Neuronal stem cell (in vitro differentiated cells): ENCODE measurements around the gene DIPK1A.

ENCODE experiments used
- DNase-seq: peaks from one replicate; pipeline ENCODE4 v3.0.0-alpha.2; 2013; ENCODE audit warnings: low spot score
- H2AFZ ChIP-seq: one replicate; pipeline ENCODE4 v1.6.1; 2013; ENCODE audit warnings: mild to moderate bottlenecking, low read length, inconsistent platforms
- H2AK5ac ChIP-seq: 2 replicates; pipeline ENCODE4 v1.6.1; 2013; ENCODE audit warnings: low read depth, mild to moderate bottlenecking, inconsistent platforms, low read length, moderate library complexity, mixed read lengths
- H2BK120ac ChIP-seq: 2 replicates; pipeline ENCODE4 v1.6.1; 2013; ENCODE audit warnings: low read depth, mild to moderate bottlenecking, inconsistent platforms, low read length, moderate library complexity, mixed read lengths
- H2BK12ac ChIP-seq: one replicate; pipeline ENCODE4 v1.6.1; 2013; ENCODE audit warnings: low read length, inconsistent platforms
- H2BK15ac ChIP-seq: 2 replicates; pipeline ENCODE4 v1.6.1; 2013; ENCODE audit warnings: mild to moderate bottlenecking, low read length, inconsistent platforms, mixed read lengths
- H2BK5ac ChIP-seq: one replicate; pipeline ENCODE4 v1.6.1; 2013; ENCODE audit warnings: inconsistent platforms, mild to moderate bottlenecking, low read length, moderate library complexity
- H3K14ac ChIP-seq: one replicate; pipeline ENCODE4 v1.6.1; 2013; ENCODE audit warnings: low read length, inconsistent platforms
- H3K18ac ChIP-seq: 2 replicates; pipeline ENCODE4 v1.6.1; 2013; ENCODE audit warnings: low read length, inconsistent platforms
- H3K23ac ChIP-seq: 2 replicates; pipeline ENCODE4 v1.6.1; 2013; ENCODE audit warnings: low read depth, mild to moderate bottlenecking, mixed read lengths, low read length, inconsistent platforms; ENCODE audit not compliant: poor library complexity
- H3K27ac ChIP-seq: replicated peaks from 3 replicates; pipeline ENCODE4 v1.5.1; 2013; ENCODE audit warnings: low read length, inconsistent platforms
- H3K27me3 ChIP-seq, 3 experiments: 2 replicates each; pipeline ENCODE4 v1.6.1; 2013; ENCODE audit warnings: low read length in 3 of 3, mild to moderate bottlenecking in 2 of 3, inconsistent platforms in 1 of 3, low read depth in 1 of 3, mixed read lengths in 1 of 3, moderate library complexity in 1 of 3; ENCODE audit not compliant: control insufficient read depth in 3 of 3, insufficient read depth in 3 of 3
- H3K36me3 ChIP-seq, 2 donors: replicated peaks in 1 of 2; 2 replicates each; pipeline ENCODE4 v1.6.1; 2013; ENCODE audit warnings: low read length in 2 of 2; ENCODE audit not compliant: control insufficient read depth in 2 of 2, insufficient read depth in 2 of 2
- H3K4ac ChIP-seq: 2 replicates; pipeline ENCODE4 v1.6.1; 2013; ENCODE audit warnings: inconsistent platforms, mild to moderate bottlenecking, low read length, moderate library complexity
- H3K4me1 ChIP-seq, 2 donors: 1 replicate in 1 of 2; 2 replicates in 1 of 2; pipeline ENCODE4 v1.6.1; 2013; ENCODE audit warnings: low read length in 2 of 2, low read depth in 1 of 2; ENCODE audit not compliant: control insufficient read depth in 2 of 2, insufficient read depth in 1 of 2
- H3K4me2 ChIP-seq: one replicate; pipeline ENCODE4 v1.6.1; 2013; ENCODE audit warnings: mild to moderate bottlenecking, low read length, inconsistent platforms; ENCODE audit not compliant: insufficient read depth, poor library complexity, severe bottlenecking
- H3K4me3 ChIP-seq, 2 donors: 2 replicates each; pipeline ENCODE4 v1.5.1; 2013; ENCODE audit warnings: low read length in 2 of 2, mild to moderate bottlenecking in 2 of 2, inconsistent platforms in 1 of 2, moderate library complexity in 1 of 2
- H3K79me1 ChIP-seq: one replicate; pipeline ENCODE4 v1.6.1; 2013; ENCODE audit warnings: low read depth, mild to moderate bottlenecking, inconsistent platforms, low read length, moderate library complexity
- H3K9ac ChIP-seq: one replicate; pipeline ENCODE4 v1.6.1; 2013; ENCODE audit warnings: mild to moderate bottlenecking, low read depth, low read length, inconsistent platforms; ENCODE audit not compliant: poor library complexity
- H3K9me3 ChIP-seq, 2 donors: replicated peaks in 1 of 2; 2 replicates each; pipeline versions ENCODE3 to v1.6.1; 2013; ENCODE audit warnings: low read length in 2 of 2, mild to moderate bottlenecking in 2 of 2, inconsistent platforms in 1 of 2, low read depth in 1 of 2, mixed read lengths in 1 of 2, moderate library complexity in 1 of 2; ENCODE audit not compliant: control insufficient read depth in 2 of 2, insufficient read depth in 1 of 2
- H4K8ac ChIP-seq: one replicate; pipeline ENCODE4 v1.6.1; 2013; ENCODE audit warnings: low read depth, mild to moderate bottlenecking, inconsistent platforms, low read length, moderate library complexity
- H4K91ac ChIP-seq: one replicate; pipeline ENCODE4 v1.6.1; 2013; ENCODE audit warnings: low read length, low read depth, mild to moderate bottlenecking, inconsistent platforms; ENCODE audit not compliant: poor library complexity
- WGBS, 2 donors: extraction: QIAGEN DNeasy Blood & Tissue Kit; methylation state at CpG; one replicate each; pipeline ENCODE4 v1.1.7; 2013; ENCODE audit warnings: missing lambda C conversion rate in 2 of 2, mixed read lengths in 1 of 2; ENCODE audit not compliant: insufficient read length in 2 of 2, insufficient replicate concordance in 1 of 2; ENCODE audit errors: extremely low coverage in 2 of 2; 5-methylcytosine and 5-hydroxymethylcytosine counted together

DIPK1A gene

GRCh38 chr1:92857817-92858216 is 103.4 kb downstream of the DIPK1A start:
- Histone ChIP-seq H3K9me3 (no peaks in the 10 kb centered on the region), H4K8ac (no peak overlapping the region), H3K27me3 (no peaks in the 10 kb centered on the region), H2AFZ (no peak overlapping the region), H4K91ac (no peak overlapping the region), H2BK5ac (no peak overlapping the region), H3K4me2 (no peak overlapping the region), H3K4ac (no peak overlapping the region), H3K4me3 (no peak overlapping the region), H3K14ac (no peak overlapping the region), H2BK15ac (no peak overlapping the region), H2BK120ac (no peak overlapping the region), H3K79me1 (no peaks in the 10 kb centered on the region), H2AK5ac (no peak overlapping the region), H3K27ac (no peak overlapping the region), H2BK12ac (no peak overlapping the region), H3K18ac (no peak overlapping the region), H3K9ac (no peak overlapping the region), H3K36me3 (no peaks in the 10 kb centered on the region), H3K23ac (no peak overlapping the region), H3K4me1 (no peaks in the 10 kb centered on the region)
- DNase-seq: no peak
- no CpG with 5 or more reads among the region's 5 CpGs for WGBS, 2 donors

DNA sequence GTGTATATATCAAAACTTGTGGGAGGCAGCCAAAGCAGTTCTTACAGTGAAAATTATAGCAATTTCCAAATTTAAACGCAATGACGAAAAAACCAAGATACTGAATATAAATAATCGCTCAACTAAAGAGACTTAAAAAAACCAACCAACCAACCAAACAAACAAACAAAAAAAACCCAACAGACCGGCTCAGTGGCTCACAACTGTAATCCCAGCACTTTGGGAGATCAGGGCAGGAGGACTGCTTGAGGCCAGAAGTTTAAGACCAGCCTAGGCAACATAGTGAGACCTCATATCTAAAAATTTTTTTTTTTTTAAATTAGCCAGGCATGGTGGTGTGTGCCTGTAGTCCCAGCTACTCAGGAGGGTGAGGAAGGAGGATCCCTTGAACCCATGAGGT is 106.0 kb downstream of the DIPK1A start:
- no peaks in the 10 kb centered on the region for H3K9me3 ChIP-seq
- no peak overlapping the region for H3K4me3 ChIP-seq
- H2BK120ac ChIP-seq: no peak overlapping the region
- no peak overlapping the region for H3K18ac ChIP-seq
- no peak overlapping the region for H4K8ac ChIP-seq
- no peak for DNase-seq
- H3K27me3 ChIP-seq: no peaks in the 10 kb centered on the region
- no peak overlapping the region for H3K27ac ChIP-seq
- H3K23ac ChIP-seq: no peak overlapping the region
- H3K36me3 ChIP-seq: no peaks in the 10 kb centered on the region
- H2BK15ac ChIP-seq: no peak overlapping the region
- no peak overlapping the region for H3K4me2 ChIP-seq
- H2AK5ac ChIP-seq: no peak overlapping the region
- no peak overlapping the region for H2BK5ac ChIP-seq
- H3K4ac ChIP-seq: no peak overlapping the region
- H3K79me1 ChIP-seq: no peaks in the 10 kb centered on the region
- no peak overlapping the region for H3K9ac ChIP-seq
- H3K4me1 ChIP-seq: no peaks in the 10 kb centered on the region
- H3K14ac ChIP-seq: no peak overlapping the region
- H2AFZ ChIP-seq: no peak overlapping the region
- 100% methylated on average over 1 of the region's 4 CpGs; no CpG with 5 or more reads in 1 of the 2 donors for WGBS, 2 donors
- no peak overlapping the region for H2BK12ac ChIP-seq
- no peak overlapping the region for H4K91ac ChIP-seq

DNA sequence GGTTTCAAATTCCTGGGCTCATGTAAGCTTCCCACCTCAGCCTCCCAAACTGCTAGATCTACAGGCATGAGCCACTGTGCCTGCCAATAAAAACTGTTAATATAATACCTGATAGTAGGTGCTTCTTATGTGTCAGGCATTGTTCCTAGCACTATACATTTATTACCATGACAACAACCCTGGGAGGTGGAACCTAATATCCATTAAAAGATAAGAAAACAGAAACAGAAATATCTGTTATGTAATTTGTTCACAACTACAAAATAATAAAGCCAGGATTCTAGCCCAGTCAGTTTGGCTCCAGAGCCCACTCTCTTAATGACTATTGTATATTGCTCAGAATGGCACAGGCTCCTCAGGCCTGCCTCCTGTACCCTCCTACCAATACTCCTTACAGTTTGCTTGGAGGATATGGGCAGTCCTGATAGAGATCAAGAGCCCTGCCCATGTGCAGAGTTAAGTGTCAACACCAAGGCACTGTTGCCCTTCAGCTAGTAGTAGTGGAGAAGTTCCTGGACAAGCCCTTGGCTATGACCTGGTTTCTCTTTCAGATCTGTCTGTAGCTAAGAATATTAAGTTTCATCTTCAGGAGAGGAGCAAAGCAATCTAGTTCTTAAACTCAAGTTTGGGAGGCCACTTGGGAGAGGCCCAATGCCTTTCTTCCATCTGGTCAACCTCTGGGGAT is 107.0 kb downstream of the DIPK1A start:
- Histone ChIP-seq H3K4me3 (no peak overlapping the region), H3K79me1 (no peaks in the 10 kb centered on the region), H3K4me2 (no peak overlapping the region)

DNA sequence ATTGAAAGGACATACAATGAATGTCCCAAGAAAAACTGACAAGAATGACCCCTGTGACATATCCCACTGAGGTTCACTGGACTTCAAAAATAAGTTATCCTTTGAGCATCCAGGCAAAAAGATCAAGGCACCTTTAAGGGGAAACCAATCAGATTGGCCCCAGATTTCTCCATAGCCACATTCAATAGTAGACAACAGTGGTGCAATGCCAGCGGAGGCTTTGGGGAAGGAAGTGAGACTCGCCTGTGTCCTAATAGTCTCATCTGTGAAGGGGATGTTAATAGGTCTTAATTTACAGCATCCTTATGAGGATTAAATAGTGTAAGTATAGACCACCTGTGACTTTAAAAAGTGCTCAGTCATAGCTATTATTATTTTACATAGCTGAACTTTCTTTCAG is 108.0 kb downstream of the DIPK1A start:
- WGBS, 2 donors: no CpG with 5 or more reads among the region's 2 CpGs
- H3K14ac ChIP-seq: no peak overlapping the region
- no peak overlapping the region for H2BK5ac ChIP-seq
- H2AK5ac ChIP-seq: no peak overlapping the region
- H3K27me3 ChIP-seq: no peaks in the 10 kb centered on the region
- no peak for DNase-seq
- no peak overlapping the region for H3K27ac ChIP-seq
- H2AFZ ChIP-seq: no peak overlapping the region
- no peak overlapping the region for H2BK120ac ChIP-seq
- no peaks in the 10 kb centered on the region for H3K36me3 ChIP-seq
- no peak overlapping the region for H4K8ac ChIP-seq
- no peak overlapping the region for H3K4me3 ChIP-seq
- H2BK12ac ChIP-seq: no peak overlapping the region
- H3K4me2 ChIP-seq: no peak overlapping the region
- H3K18ac ChIP-seq: no peak overlapping the region
- no peaks in the 10 kb centered on the region for H3K9me3 ChIP-seq
- H4K91ac ChIP-seq: no peak overlapping the region
- H3K9ac ChIP-seq: no peak overlapping the region
- H3K4me1 ChIP-seq: no peaks in the 10 kb centered on the region
- no peak overlapping the region for H2BK15ac ChIP-seq
- no peaks in the 10 kb centered on the region for H3K79me1 ChIP-seq
- no peak overlapping the region for H3K23ac ChIP-seq
- no peak overlapping the region for H3K4ac ChIP-seq

More for the DNA sequence above, 107.0 kb downstream of the DIPK1A start:
- Histone ChIP-seq H3K14ac (no peak overlapping the region), H3K27me3 (no peaks in the 10 kb centered on the region), H2BK5ac (no peak overlapping the region), H3K4ac (no peak overlapping the region), H2BK12ac (no peak overlapping the region), H3K27ac (no peak overlapping the region), H4K91ac (no peak overlapping the region), H3K9me3 (no peaks in the 10 kb centered on the region), H2AK5ac (no peak overlapping the region), H3K4me1 (no peaks in the 10 kb centered on the region), H2AFZ (no peak overlapping the region), H3K9ac (no peak overlapping the region), H3K23ac (no peak overlapping the region), H2BK120ac (no peak overlapping the region), H4K8ac (no peak overlapping the region), H3K36me3 (no peaks in the 10 kb centered on the region), H3K18ac (no peak overlapping the region), H2BK15ac (no peak overlapping the region)
- DNase-seq: no peak
